Neural cell (in vitro differentiated cells): Measurements from ENCODE around the gene IMPA2.

Experiments used
- CTCF ChIP-seq: fragments of 450-650 bp; IDR thresholded peaks from 2 replicates; pipeline ENCODE4 v1.5.1; 2014; ENCODE audit warnings: antibody characterized with exemption, mild to moderate bottlenecking, moderate library complexity; ENCODE audit not compliant: poor library complexity, severe bottlenecking
- TF ChIP-seq, protein P1 (sequence below): IDR thresholded peaks from 2 replicates; pipeline ENCODE4 v1.6.1; 2012; ENCODE audit warnings: borderline replicate concordance

- TF ChIP-seq, protein P1, sequence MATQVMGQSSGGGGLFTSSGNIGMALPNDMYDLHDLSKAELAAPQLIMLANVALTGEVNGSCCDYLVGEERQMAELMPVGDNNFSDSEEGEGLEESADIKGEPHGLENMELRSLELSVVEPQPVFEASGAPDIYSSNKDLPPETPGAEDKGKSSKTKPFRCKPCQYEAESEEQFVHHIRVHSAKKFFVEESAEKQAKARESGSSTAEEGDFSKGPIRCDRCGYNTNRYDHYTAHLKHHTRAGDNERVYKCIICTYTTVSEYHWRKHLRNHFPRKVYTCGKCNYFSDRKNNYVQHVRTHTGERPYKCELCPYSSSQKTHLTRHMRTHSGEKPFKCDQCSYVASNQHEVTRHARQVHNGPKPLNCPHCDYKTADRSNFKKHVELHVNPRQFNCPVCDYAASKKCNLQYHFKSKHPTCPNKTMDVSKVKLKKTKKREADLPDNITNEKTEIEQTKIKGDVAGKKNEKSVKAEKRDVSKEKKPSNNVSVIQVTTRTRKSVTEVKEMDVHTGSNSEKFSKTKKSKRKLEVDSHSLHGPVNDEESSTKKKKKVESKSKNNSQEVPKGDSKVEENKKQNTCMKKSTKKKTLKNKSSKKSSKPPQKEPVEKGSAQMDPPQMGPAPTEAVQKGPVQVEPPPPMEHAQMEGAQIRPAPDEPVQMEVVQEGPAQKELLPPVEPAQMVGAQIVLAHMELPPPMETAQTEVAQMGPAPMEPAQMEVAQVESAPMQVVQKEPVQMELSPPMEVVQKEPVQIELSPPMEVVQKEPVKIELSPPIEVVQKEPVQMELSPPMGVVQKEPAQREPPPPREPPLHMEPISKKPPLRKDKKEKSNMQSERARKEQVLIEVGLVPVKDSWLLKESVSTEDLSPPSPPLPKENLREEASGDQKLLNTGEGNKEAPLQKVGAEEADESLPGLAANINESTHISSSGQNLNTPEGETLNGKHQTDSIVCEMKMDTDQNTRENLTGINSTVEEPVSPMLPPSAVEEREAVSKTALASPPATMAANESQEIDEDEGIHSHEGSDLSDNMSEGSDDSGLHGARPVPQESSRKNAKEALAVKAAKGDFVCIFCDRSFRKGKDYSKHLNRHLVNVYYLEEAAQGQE, result no peak
- TF ChIP-seq CTCF, result no peak
These were observed 32.0 kb downstream of the IMPA2 start for GRCh38 chr18:12013186-12013916.
